ENCODE results near the gene CLEC2D.

- TF ChIP-seq SRF (IDR thresholded peaks at IDR 0.05; ENCODE audit: low read depth) (no peak), EZH2phosphoT487 (IDR thresholded peaks at IDR 0.05; ENCODE audit: borderline replicate concordance) (no peak), CTCF (IDR thresholded peaks at IDR 0.05 in 2 of 3, conservative IDR thresholded peaks at IDR 0.05 in 1 of 3; ENCODE audit: borderline replicate concordance in 1 of 3, insufficient read depth in 1 of 3, low read depth in 2 of 3, low read length in 2 of 3) (no peak), REST (IDR thresholded peaks at IDR 0.05; ENCODE audit: low read depth) (no peak), SP1 (IDR thresholded peaks at IDR 0.05; ENCODE audit: low read depth) (no peak), RAD21 (IDR thresholded peaks at IDR 0.05; ENCODE audit: low read depth) (no peak), ZNF274 (IDR thresholded peaks at IDR 0.05; ENCODE audit: low read depth, low read length) (no peak)
Measured at GRCh38 chr12:9648701-9649531, 20.6 kb upstream of the CLEC2D start.
